ENCODE data around the gene TRANK1.

The TRANK1 gene

GRCh38 chr3:36867810-36868209 lies 77.0 kb downstream of the TRANK1 start:
- H3K27ac ChIP-seq, result no peak overlapping the region
- no peak for TF ChIP-seq CTCF (conservative IDR thresholded peaks at IDR 0.05)

DNA sequence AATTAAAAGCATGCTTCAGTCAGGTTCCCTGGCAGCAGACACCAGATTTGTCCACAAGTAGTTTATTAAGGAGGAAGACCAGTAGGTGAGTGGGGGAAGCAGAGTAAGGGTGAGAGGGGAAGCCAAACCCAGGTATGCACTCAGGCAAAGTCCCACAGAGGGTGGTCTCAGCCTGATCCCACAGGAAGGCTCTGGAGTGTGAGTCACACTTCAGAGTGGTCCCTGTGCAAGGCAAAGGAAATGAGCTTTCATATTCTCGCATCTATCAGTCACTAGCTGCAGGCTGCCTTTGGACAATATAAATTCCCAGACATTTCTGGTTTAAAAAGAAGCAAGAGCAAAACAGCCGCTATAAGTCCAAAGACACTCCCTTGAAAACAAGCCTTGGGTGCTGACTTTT lies 78.5 kb downstream of the TRANK1 start:
- H3K27ac ChIP-seq, result no peak overlapping the region
- TF ChIP-seq CTCF (conservative IDR thresholded peaks at IDR 0.05), result no peak

- H3K27ac ChIP-seq, result no peak overlapping the region
- TF ChIP-seq CTCF (conservative IDR thresholded peaks at IDR 0.05), result no peak
These were observed 80.4 kb downstream of the TRANK1 start for GRCh38 chr3:36864180-36865053.

DNA sequence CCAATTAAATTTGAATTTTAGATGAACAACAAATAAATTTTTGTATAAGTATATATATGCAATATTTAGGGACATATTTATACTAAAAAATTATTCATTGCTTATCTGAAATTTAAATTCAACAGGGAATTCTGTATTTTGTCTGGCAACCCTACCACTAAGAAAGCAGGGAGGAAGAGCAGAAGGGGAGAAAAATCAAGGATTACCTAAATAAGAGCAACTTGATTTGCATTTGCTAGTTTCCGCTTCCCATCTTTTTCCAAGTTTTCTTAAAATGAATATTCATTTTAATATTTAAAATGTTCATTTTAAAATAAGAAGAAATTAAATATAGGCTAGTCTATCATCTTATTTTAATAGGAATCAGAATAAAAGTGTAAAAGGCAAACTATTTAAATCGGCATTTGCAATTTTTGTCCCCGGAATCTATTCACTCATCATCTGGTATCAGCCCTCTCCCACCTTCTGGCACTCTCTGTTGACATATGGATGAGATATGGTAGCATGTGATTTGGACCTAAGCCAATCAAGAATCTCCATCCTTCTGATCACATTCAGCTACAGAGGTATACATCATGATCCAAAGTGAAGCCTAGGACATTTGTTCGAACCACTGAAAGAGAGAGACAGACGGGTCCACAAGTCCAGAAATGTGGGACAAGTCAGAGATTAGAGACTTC lies 82.6 kb downstream of the TRANK1 start:
- no peak overlapping the region for H3K27ac ChIP-seq
- TF ChIP-seq CTCF (conservative IDR thresholded peaks at IDR 0.05), result no peak

GRCh38 chr3:36859494-36859893 lies 85.4 kb downstream of the TRANK1 start:
- no peak overlapping the region for H3K27ac ChIP-seq
- TF ChIP-seq CTCF (conservative IDR thresholded peaks at IDR 0.05), result no peak

DNA sequence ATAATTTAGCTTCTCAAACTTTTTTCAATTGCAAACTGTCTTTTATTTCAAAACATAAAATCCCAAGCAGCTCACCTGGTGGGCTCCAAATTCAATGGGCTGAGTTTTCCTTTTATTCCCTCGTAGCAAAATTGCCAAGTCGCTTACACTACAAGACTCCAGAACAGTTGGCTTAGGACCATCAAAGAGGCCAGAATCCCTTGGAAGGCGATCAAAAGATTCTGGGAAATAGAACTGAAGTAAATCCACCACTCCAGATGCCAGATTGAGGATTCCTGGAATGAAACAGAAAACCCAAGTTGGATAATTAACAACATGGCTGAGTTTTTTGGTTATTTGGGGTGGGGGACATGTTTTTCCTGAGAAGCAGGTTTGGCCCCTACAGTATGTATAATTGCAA lies 92.8 kb downstream of the TRANK1 start:
- H3K27ac ChIP-seq, result no peak overlapping the region
- TF ChIP-seq CTCF (conservative IDR thresholded peaks at IDR 0.05), result no peak

DNA sequence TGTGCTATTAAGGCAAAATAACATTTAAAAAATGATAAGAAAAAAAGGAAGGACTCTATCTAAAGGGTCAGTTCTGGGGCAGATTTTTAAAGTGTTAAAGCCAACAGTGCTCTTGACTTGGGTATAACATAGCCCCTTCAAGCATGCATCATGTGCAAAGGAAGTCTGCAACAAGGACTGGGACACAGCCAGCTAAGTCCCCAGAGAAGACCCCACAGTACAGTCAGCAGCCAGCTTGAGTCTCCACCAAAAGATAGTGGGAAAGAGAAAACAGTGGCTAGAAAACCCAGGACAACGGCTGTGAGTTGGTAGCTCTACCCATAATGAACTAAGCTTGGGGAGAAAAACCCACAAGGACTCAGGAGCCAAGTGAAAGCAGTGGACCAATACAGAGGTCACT lies 94.1 kb downstream of the TRANK1 start:
- H3K27ac ChIP-seq, result no peak overlapping the region
- TF ChIP-seq CTCF (conservative IDR thresholded peaks at IDR 0.05), result no peak

Measured in VCaP (cell line).